Endometrial microvascular endothelial cells (primary cell): ENCODE measurements around the gene IL17RB. TPM values are rescaled to one million over a fixed set of nuclear protein-coding genes. Genes with fewer than 3 reads are reported as not detected.

ENCODE experiments used
- in situ Hi-C: cut with HindIII; loops from 2 replicates; pipeline ENCODE4 v1.10.0; 2017; ENCODE audit warnings: low sequenced_read_pairs, low pct_unique_long_range_greater_than_20kb; ENCODE audit errors: inconsistent ontology term
- total RNA-seq: library from RNA; depleted of rRNA; stranded (reverse); fragments of >200 nt; gene quantifications from one replicate; pipeline ENCODE4 v1.2.3, GENCODE V29; 2015; ENCODE audit errors: inconsistent ontology term

Gene IL17RB
- total RNA-seq = not detected

- in situ Hi-C loops = no loop called here
These were observed at the start of gene IL17RB, which contains the start of gene CHDH for GRCh38 chr3:53846134-53846850. Gene IL17RB (plus strand): TSS chr3:53846568. CDS start chr3:53846589, 21 bp downstream. Gene CHDH (minus strand): TSS chr3:53846419. CDS start chr3:53824008, 22,411 bp downstream.

- in situ Hi-C loops = no loop called here
These were observed 48.2 kb upstream of the IL17RB start for GRCh38 chr3:53798144-53798543.

GRCh38 chr3:53799338-53799865 lies 47.0 kb upstream of the IL17RB start:
- in situ Hi-C loops = no loop called here

GRCh38 chr3:53800041-53800906 lies 46.1 kb upstream of the IL17RB start:
- in situ Hi-C loops = no loop called here

- in situ Hi-C loops = no loop called here
These were observed 45.0 kb upstream of the IL17RB start for GRCh38 chr3:53801319-53801718.

GRCh38 chr3:53802256-53802880 lies 44.0 kb upstream of the IL17RB start:
- in situ Hi-C loops = no loop called here

GRCh38 chr3:53803124-53803815 lies 43.1 kb upstream of the IL17RB start:
- in situ Hi-C loops = no loop called here

- in situ Hi-C loops = no loop called here
These were observed 42.3 kb upstream of the IL17RB start for GRCh38 chr3:53803816-53804695.

GRCh38 chr3:53804697-53805462 lies 41.5 kb upstream of the IL17RB start:
- in situ Hi-C loops = no loop called here

- in situ Hi-C loops = no loop called here
These were observed 40.8 kb upstream of the IL17RB start for GRCh38 chr3:53805463-53806159.

- in situ Hi-C loops = no loop called here
These were observed 39.9 kb upstream of the IL17RB start for GRCh38 chr3:53806182-53807116.

GRCh38 chr3:53807117-53807810 lies 39.1 kb upstream of the IL17RB start:
- in situ Hi-C loops = no loop called here

GRCh38 chr3:53808496-53808895 lies 37.9 kb upstream of the IL17RB start:
- in situ Hi-C loops = no loop called here

GRCh38 chr3:53809267-53809666 lies 37.1 kb upstream of the IL17RB start:
- in situ Hi-C loops = no loop called here

GRCh38 chr3:53809764-53810400 lies 36.5 kb upstream of the IL17RB start:
- in situ Hi-C loops = no loop called here
